Stimulated activated CD4-positive, alpha-beta T cell treated with anti-CD3 and anti-CD28 coated beads, Interleukin-12 subunit alpha, Interleukin-12 subunit beta, amount 100 ng/mL, for 48 hours (primary cell): ENCODE results near the gene LPCAT2.

ENCODE experiments used
- DNase-seq, 3 donors: peaks; one replicate each; pipeline ENCODE4 v3.0.0-alpha.2; 2020; ENCODE audit warnings: low read depth in 2 of 3, low spot score in 1 of 3

LPCAT2 gene

DNA sequence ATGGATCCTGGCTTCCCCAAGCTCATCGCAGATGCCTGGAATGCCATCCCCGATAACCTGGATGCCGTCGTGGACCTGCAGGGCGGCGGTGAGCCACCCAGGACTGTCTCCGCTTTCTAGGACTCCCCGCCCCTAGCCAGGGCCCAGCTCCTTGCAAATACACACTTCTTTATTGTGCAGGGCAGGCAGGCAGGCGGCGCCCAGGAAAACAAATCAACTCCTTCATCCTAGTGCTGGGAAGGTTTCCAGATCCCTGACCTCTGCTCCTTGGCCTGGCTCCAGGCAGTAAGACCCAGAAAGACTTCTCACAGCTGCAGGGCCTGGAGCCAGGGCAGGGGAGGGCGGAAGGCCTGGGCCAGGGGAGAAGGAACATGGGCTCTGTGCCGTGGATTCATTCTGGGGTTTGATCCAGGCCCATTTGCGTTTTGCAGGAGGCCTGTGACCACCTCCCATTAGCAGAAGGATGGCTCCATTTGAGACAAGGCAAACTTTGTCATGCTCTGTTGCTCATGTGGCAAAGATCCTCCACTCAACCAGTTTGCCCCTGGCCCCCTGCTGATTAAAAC is 6.0 kb upstream of the LPCAT2 start:
- no peak for DNase-seq

GRCh38 chr16:55503726-55504550 is 4.9 kb upstream of the LPCAT2 start:
- no peak for DNase-seq

DNA sequence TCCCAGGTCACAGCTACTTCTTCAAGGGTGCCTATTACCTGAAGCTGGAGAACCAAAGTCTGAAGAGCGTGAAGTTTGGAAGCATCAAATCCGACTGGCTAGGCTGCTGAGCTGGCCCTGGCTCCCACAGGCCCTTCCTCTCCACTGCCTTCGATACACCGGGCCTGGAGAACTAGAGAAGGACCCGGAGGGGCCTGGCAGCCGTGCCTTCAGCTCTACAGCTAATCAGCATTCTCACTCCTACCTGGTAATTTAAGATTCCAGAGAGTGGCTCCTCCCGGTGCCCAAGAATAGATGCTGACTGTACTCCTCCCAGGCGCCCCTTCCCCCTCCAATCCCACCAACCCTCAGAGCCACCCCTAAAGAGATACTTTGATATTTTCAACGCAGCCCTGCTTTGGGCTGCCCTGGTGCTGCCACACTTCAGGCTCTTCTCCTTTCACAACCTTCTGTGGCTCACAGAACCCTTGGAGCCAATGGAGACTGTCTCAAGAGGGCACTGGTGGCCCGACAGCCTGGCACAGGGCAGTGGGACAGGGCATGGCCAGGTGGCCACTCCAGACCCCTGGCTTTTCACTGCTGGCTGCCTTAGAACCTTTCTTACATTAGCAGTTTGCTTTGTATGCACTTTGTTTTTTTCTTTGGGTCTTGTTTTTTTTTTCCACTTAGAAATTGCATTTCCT is 3.4 kb upstream of the LPCAT2 start:
- DNase-seq, result no peak

- DNase-seq, result no peak
These were observed 2.8 kb upstream of the LPCAT2 start for GRCh38 chr16:55506083-55506482.

- no peak for DNase-seq
These were observed 2.2 kb upstream of the LPCAT2 start for GRCh38 chr16:55506708-55507107.

- DNase-seq, result no peak
These were observed 476 bp upstream of the LPCAT2 start for GRCh38 chr16:55508271-55508921.

GRCh38 chr16:55510185-55510805 is 1.4 kb downstream of the LPCAT2 start:
- DNase-seq, result no peak

GRCh38 chr16:55512941-55513340 is 4.1 kb downstream of the LPCAT2 start:
- DNase-seq, result no peak

GRCh38 chr16:55513616-55514015 is 4.7 kb downstream of the LPCAT2 start:
- no peak for DNase-seq

DNA sequence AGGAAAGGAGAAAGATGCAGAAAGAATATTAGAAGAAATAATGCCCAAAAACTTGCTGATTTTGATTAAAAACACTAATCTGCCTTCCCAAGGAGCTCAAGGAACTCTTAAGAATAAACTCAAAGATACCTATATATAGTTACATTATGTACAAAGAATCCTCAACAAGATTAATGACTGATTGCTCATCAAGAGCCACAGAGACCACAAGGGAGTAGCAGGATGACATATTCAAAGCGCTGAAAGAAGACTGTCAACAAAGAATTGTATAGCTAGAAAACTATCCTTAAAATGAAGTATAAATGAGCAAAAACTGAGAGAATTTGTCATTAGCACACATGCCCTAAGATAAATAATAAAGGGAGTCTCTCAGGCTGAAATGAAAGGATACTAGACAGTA is 6.2 kb downstream of the LPCAT2 start:
- no peak for DNase-seq

DNA sequence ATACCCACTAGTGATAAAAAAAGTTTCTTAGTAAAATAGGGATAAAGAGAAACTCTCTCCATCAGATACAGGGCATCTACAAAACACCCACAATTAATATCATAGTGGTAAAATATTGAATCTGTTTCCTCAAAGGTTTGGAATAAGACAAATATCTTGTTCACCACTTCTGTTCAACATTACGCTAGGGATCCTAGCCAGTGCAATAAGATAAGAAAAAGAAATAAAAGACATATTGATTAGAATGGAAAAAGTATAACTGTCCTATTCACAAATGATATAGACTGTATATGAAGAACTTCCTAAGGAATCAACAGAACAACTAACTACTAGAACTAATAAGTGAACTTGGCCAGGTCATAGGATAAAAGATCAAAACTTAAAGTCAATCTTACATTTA is 12.9 kb downstream of the LPCAT2 start:
- DNase-seq, result no peak

DNA sequence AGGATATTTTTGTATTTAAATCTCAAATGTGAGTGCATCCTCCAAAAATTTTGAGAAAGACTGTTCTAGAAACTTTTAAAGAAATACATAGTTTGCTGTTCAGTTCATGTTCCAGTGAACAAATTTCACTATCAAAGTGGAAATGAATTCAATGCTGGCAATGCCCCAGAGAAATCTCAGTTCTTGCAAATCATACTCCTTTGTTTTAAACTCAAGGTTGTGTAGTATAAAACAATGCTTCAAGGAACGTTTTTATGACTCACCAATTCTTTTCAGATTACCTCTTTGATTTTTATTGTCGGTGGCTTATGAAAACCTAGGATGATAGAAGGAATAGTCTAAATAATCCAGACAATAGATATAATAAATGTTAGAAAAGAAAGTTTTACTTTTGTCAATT is 17.6 kb downstream of the LPCAT2 start:
- DNase-seq, result no peak

GRCh38 chr16:55527885-55528284 is 19.0 kb downstream of the LPCAT2 start:
- DNase-seq, result no peak

DNA sequence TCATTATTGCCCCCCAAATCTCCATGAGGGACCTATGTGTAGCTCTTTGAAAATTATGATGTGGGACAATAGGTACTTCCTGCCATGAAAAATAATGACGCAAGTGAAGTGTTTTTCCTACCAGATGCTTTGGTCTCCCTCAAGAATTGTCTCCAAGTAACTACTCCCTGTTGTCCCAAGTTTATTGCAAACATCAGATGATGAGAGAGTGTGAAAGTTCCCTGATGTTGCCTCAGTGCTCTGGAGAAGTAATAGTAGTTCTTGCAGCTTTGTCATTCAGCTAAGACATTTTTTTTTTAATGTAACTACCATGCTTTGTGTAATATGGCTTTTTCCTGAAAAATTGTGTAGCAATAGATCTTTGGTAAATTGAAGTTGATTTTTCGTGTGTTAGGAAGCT is 20.1 kb downstream of the LPCAT2 start:
- no peak for DNase-seq

- no peak for DNase-seq
These were observed 21.5 kb downstream of the LPCAT2 start for GRCh38 chr16:55530316-55530856.

- no peak for DNase-seq
These were observed 23.4 kb downstream of the LPCAT2 start for GRCh38 chr16:55532227-55532626.

DNA sequence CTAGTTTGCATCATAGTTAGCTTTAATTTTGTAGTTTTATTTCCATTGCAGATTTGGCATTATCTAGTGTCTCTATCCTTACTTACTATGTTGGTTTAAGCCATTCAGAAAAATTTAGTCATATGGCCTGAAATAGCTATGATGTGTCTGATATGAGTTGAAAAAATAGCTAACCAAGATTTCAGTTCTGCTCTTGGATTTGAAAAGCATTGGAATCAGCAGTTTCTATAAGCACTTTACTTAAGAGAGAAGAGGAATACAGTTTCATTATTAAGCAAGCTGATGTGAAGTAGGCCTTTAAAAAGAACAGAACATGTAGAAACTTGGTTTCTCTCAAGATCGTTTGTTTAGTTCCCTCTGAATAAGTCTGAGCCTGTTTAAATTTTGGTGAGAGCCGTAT is 25.9 kb downstream of the LPCAT2 start:
- no peak for DNase-seq

GRCh38 chr16:55539049-55539448 is 30.2 kb downstream of the LPCAT2 start:
- DNase-seq, result no peak

DNA sequence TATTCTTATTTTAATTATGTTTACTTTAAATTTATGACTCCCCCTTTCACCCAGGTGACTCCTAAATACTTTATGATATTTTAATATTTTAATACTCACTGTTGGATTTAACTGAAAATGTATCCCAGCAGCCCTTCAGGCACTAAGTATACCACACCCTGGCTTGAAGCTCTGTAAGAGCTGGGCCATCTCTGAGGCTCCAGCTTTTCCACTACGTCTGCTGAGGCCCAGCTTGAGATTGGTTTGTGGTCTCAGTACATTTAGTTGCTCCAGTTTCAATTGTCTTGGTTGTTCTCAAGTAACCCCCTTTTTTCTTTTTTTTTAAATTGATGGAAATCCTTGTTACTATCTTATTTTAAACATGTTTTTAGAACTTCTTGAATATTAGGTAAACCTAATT is 30.6 kb downstream of the LPCAT2 start:
- DNase-seq, result no peak

DNA sequence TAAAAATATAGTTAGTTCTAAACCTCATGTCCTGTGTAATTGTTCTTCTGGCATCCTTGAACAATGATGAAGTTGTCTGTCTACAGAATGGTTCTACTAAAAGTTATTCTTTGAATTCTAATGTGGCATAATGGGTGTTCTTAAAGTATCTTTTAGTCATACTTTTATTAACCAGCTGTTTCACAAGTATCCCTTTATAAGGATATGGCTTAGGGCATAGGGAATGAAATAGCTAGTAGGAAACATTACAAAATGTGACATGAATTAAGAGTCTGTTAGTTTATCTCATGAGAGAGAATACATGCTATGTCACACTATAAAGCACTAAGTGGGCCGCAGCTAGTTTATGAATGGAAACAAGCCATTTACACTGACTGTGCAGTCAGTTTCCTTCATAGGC is 31.3 kb downstream of the LPCAT2 start:
- no peak for DNase-seq

- no peak for DNase-seq
These were observed 33.7 kb downstream of the LPCAT2 start for GRCh38 chr16:55542459-55543082.
